Common myeloid progenitor, CD34-positive (primary cell): Measurements from ENCODE around the gene SPOP.
A peak's percentile ranks its signal among the peaks of the same experiment; 100 is the strongest.

ENCODE experiments used
- CTCF ChIA-PET: fragments of 350-600 bp; sonication (Branson Sonifier 250); formaldehyde crosslinking; loops from one replicate; lab custom pipeline; 2021; ENCODE audit warnings: antibody characterized with exemption; lab: Charles Lee
- POLR2A ChIA-PET: fragments of 350-600 bp; sonication (Branson Sonifier 250); formaldehyde crosslinking; loops from one replicate; lab custom pipeline; 2021; ENCODE audit warnings: antibody characterized with exemption; lab: Charles Lee
- DNase-seq, 3 donors: peaks; one replicate each; pipeline versions ENCODE4 v3.0.0 to v3.0.0-alpha.2; 2013
- H3K27ac ChIP-seq, 2 experiments: 1 replicate in 1 of 2; 2 replicates in 1 of 2; pipeline ENCODE4 v1.7.0; 2013; ENCODE audit warnings: inconsistent platforms in 2 of 2, low read length in 2 of 2, mild to moderate bottlenecking in 2 of 2, low read depth in 1 of 2, moderate library complexity in 1 of 2; ENCODE audit not compliant: severe bottlenecking in 2 of 2, insufficient read depth in 1 of 2, poor library complexity in 1 of 2
- H3K27me3 ChIP-seq, 5 experiments: replicated peaks in 2 of 5; 1 replicate in 3 of 5; 2 replicates in 2 of 5; pipeline versions ENCODE4 v1.6.1 to v1.7.0; 2013; ENCODE audit warnings: low read length in 4 of 5, mild to moderate bottlenecking in 2 of 5, moderate library complexity in 2 of 5, inconsistent platforms in 1 of 5; ENCODE audit not compliant: insufficient read depth in 5 of 5, control insufficient read depth in 4 of 5
- H3K36me3 ChIP-seq, 4 experiments: 1 replicate in 2 of 4; 2 replicates in 2 of 4; pipeline versions ENCODE4 v1.6.1 to v1.7.0; 2013; ENCODE audit warnings: low read length in 3 of 4, control low read depth in 1 of 4, mild to moderate bottlenecking in 1 of 4; ENCODE audit not compliant: control insufficient read depth in 4 of 4, insufficient read depth in 4 of 4
- H3K4me1 ChIP-seq, 4 experiments: 1 replicate in 3 of 4; 2 replicates in 1 of 4; pipeline versions ENCODE4 v1.6.1 to v1.7.1; 2013; ENCODE audit warnings: low read length in 3 of 4, mild to moderate bottlenecking in 3 of 4, control low read depth in 1 of 4, inconsistent platforms in 1 of 4, moderate library complexity in 1 of 4; ENCODE audit not compliant: control insufficient read depth in 4 of 4, insufficient read depth in 4 of 4; ENCODE audit errors: control extremely low read depth in 1 of 4
- H3K4me3 ChIP-seq, 7 experiments: 1 replicate in 4 of 7; 2 replicates in 3 of 7; pipeline versions ENCODE4 v1.5.1 to v1.7.0; 2013; ENCODE audit warnings: mild to moderate bottlenecking in 7 of 7, low read length in 6 of 7, moderate library complexity in 6 of 7, inconsistent platforms in 2 of 7, low read depth in 2 of 7, control low read depth in 1 of 7; ENCODE audit not compliant: insufficient read depth in 4 of 7, control insufficient read depth in 1 of 7; ENCODE audit errors: extremely low read depth in 1 of 7
- H3K9me3 ChIP-seq, 5 experiments: 1 replicate in 4 of 5; 2 replicates in 1 of 5; pipeline versions ENCODE4 v1.6.1 to v1.7.1; 2013; ENCODE audit warnings: low read length in 4 of 5, mild to moderate bottlenecking in 2 of 5, inconsistent platforms in 1 of 5, low read depth in 1 of 5, moderate library complexity in 1 of 5; ENCODE audit not compliant: control insufficient read depth in 4 of 5, insufficient read depth in 2 of 5; ENCODE audit errors: control extremely low read depth in 1 of 5
- WGBS: methylation state at CpG from one replicate; pipeline ENCODE4 v1.1.5; 2013; ENCODE audit not compliant: insufficient coverage; 5-methylcytosine and 5-hydroxymethylcytosine counted together

Gene SPOP

GRCh38 chr17:49629447-49629846 is 48.5 kb downstream of the SPOP start:
- CTCF ChIA-PET = interaction anchor here (1.1 kb wide), 1 partner anchor 52 kb away, joined by 3 read pairs; no protein-coding TSS in a partner anchor
- H3K27ac ChIP-seq = no peak overlapping the region
- H3K9me3 ChIP-seq = no peaks in the 10 kb centered on the region
- H3K27me3 ChIP-seq = no peaks in the 10 kb centered on the region
- no peak for DNase-seq
- no peak overlapping the region for H3K4me3 ChIP-seq
- POLR2A ChIA-PET = no interaction called here
- H3K4me1 ChIP-seq = no peaks in the 10 kb centered on the region
- peaks cover 0 to 3% (median 1%) of the 10 kb centered on the region in 4 experiments for H3K36me3 ChIP-seq

- peaks cover 4 to 10% (median 8%) of the 10 kb centered on the region in 4 experiments for H3K4me1 ChIP-seq
- POLR2A ChIA-PET = interaction anchor here (0.6 kb wide), 1 partner anchor 21 kb away, joined by 4 read pairs; no protein-coding TSS in a partner anchor
- H3K36me3 ChIP-seq = peaks cover 7 to 28% (median 20%) of the 10 kb centered on the region in 4 experiments
- no peaks in the 10 kb centered on the region for H3K9me3 ChIP-seq
- no peak for DNase-seq
- no peaks in the 10 kb centered on the region for H3K27me3 ChIP-seq
- CTCF ChIA-PET = interaction anchor here (0.6 to 1.0 kb wide), 2 partner anchors 12 to 22 kb away, joined by 3 read pairs; no protein-coding TSS in a partner anchor
- H3K27ac ChIP-seq = no peak overlapping the region
- H3K4me3 ChIP-seq = no peak overlapping the region
- WGBS = no CpG with 5 or more reads among the region's 3 CpGs
Observed at GRCh38 chr17:49624896-49625295, 53.0 kb downstream of the SPOP start.

DNA sequence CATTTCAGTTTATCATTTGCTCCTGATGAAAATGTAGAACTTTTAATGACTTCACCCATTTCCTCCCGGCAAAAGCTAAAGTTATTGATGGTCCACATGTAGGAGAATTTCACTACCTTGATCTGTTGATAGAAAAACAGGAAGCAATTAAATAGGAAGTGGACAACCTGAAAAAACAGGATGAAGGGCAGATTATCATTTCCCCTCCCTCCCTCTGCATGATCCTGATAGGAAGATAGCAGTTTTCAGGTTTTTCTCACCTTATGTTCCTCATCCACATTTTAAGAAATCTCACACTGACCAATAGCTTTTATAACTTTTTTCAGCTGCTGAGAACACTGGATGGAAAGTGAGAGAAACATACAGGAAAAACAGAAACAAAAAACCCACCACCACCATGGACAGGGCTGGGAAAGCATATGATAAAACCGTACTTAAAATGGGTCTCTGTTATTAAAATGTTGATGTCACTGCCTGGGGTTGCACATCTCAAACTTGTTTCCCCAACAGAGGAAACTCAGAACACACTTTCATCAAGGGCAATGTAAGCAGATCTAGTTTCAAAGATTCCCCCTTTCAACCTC is 55.9 kb downstream of the SPOP start:
- H3K4me3 ChIP-seq = no peak overlapping the region

GRCh38 chr17:49621420-49621819 is 56.5 kb downstream of the SPOP start:
- no peaks in the 10 kb centered on the region for H3K27me3 ChIP-seq
- H3K4me3 ChIP-seq = no peak overlapping the region
- H3K36me3 ChIP-seq = peaks cover 21 to 60% (median 40%) of the 10 kb centered on the region in 4 experiments
- no peak overlapping the region for H3K27ac ChIP-seq
- no peaks in the 10 kb centered on the region for H3K9me3 ChIP-seq
- POLR2A ChIA-PET = interaction anchor here (0.6 kb wide), 1 partner anchor 22 kb away, joined by 3 read pairs; no protein-coding TSS in a partner anchor
- no peak for DNase-seq
- peaks cover 4 to 15% (median 11%) of the 10 kb centered on the region in 4 experiments for H3K4me1 ChIP-seq
- CTCF ChIA-PET = interaction anchor here (0.7 to 1.2 kb wide), 4 partner anchors 10 to 74 kb away, joined by 3 to 4 read pairs (median 3); no protein-coding TSS in a partner anchor

More for the DNA sequence above, 55.9 kb downstream of the SPOP start:
- Histone ChIP-seq H3K27me3 (no peaks in the 10 kb centered on the region), H3K27ac (peak overlapping the region in 1 of 2 experiments; percentile 43), H3K36me3 (peaks cover 18 to 54% (median 37%) of the 10 kb centered on the region in 4 experiments), H3K9me3 (no peaks in the 10 kb centered on the region), H3K4me1 (peaks cover 4 to 15% (median 10%) of the 10 kb centered on the region in 4 experiments)
- DNase-seq = no peak
- POLR2A ChIA-PET = interaction anchor here (0.6 kb wide), 1 partner anchor 22 kb away, joined by 3 read pairs; no protein-coding TSS in a partner anchor
- no CpG with 5 or more reads among the region's 2 CpGs for WGBS
- CTCF ChIA-PET = interaction anchor here (1.0 to 1.2 kb wide), 2 partner anchors 13 to 74 kb away, joined by 3 read pairs; no protein-coding TSS in a partner anchor

GRCh38 chr17:49618028-49618611 is 59.8 kb downstream of the SPOP start:
- no peaks in the 10 kb centered on the region for H3K9me3 ChIP-seq
- no peaks in the 10 kb centered on the region for H3K27me3 ChIP-seq
- CTCF ChIA-PET = interaction anchor here (0.9 to 1.4 kb wide), 4 partner anchors 45 to 91 kb away, joined by 3 to 4 read pairs (median 3); no protein-coding TSS in a partner anchor
- 100% methylated on average over 2 of the region's 3 CpGs for WGBS
- DNase-seq = peak in 1 of 3 donors; percentile 13
- peaks cover 4 to 15% (median 11%) of the 10 kb centered on the region in 4 experiments for H3K4me1 ChIP-seq
- H3K36me3 ChIP-seq = peaks cover 34 to 77% (median 57%) of the 10 kb centered on the region in 4 experiments
- no peak overlapping the region for H3K4me3 ChIP-seq
- POLR2A ChIA-PET = no interaction called here
- H3K27ac ChIP-seq = peak overlapping the region in 1 of 2 experiments; percentile 6

GRCh38 chr17:49616601-49617131 is 61.2 kb downstream of the SPOP start:
- no peak overlapping the region for H3K4me3 ChIP-seq

More at GRCh38 chr17:49616601-49617131, 61.2 kb downstream of the SPOP start:
- ChIA-PET CTCF (interaction anchor here (0.6 to 3.0 kb wide), 3 partner anchors 11 to 71 kb away, joined by 3 to 17 read pairs (median 6); no protein-coding TSS in a partner anchor), POLR2A (no interaction called here)
- H3K9me3 ChIP-seq = no peaks in the 10 kb centered on the region
- H3K27ac ChIP-seq = no peak overlapping the region
- peak in 1 of 3 donors; percentile 17 for DNase-seq
- 20% methylated on average over 3 of the region's 10 CpGs for WGBS
- peaks cover 0 to 7% (median 2%) of the 10 kb centered on the region in 4 experiments for H3K4me1 ChIP-seq
- no peaks in the 10 kb centered on the region for H3K27me3 ChIP-seq
- peaks cover 32 to 72% (median 51%) of the 10 kb centered on the region in 4 experiments for H3K36me3 ChIP-seq
